Activated naive CD8-positive, alpha-beta T cell (primary cell): ENCODE results near the gene TNFAIP8.

Source experiments
- H3K27ac Mint-ChIP-seq: one replicate; pipeline ENCODE4 v1.8.0; 2021; ENCODE audit warnings: mixed read lengths
- H3K27me3 Mint-ChIP-seq: one replicate; pipeline ENCODE4 v1.8.0; 2021; ENCODE audit warnings: mixed read lengths
- H3K36me3 Mint-ChIP-seq: one replicate; pipeline ENCODE4 v1.8.0; 2021; ENCODE audit warnings: mixed read lengths
- H3K4me1 Mint-ChIP-seq: one replicate; pipeline ENCODE4 v1.8.0; 2021; ENCODE audit warnings: low read depth, mixed read lengths
- H3K4me3 Mint-ChIP-seq: one replicate; pipeline ENCODE4 v1.8.0; 2021; ENCODE audit warnings: mild to moderate bottlenecking, mixed read lengths
- H3K9me3 Mint-ChIP-seq: one replicate; pipeline ENCODE4 v1.8.0; 2021; ENCODE audit warnings: low read depth, mixed read lengths

TNFAIP8 gene

DNA sequence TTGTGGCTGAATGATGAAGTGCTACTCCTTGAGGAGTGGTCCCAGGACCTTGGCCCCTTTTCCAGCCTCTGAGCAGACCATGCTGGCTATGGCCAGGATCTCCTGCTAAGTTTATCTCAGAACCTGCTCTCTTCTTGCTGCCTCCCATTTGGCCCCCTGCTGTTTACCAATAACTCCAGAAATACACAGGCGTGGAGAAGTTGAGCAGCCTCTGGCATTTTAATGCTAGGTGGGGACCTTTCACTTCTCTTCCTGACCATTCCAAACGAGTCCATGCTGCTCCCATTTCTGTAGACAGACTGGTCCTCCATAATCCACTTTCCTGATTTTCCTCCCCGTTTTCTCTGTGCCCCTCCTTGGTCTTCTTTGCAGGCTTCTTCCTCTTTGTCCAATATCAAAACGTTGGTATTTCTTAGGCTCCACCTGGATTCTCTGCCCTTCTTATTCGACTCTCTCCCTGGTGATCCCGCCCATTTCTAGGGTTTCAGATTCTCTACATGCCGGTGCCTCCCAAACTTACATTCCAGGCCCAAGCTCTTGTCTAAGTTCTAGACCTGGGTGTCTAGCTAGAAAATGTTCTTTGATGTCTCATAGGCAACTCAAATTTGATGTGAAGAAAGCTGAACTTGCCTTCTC, 33.4 kb upstream of the TNFAIP8 start:
- Mint-ChIP-seq H3K4me1 (peaks cover 94% of the 10 kb centered on the region), H3K36me3 (peaks cover 17% of the 10 kb centered on the region), H3K27me3 (no peaks in the 10 kb centered on the region), H3K9me3 (no peaks in the 10 kb centered on the region), H3K4me3 (peak overlapping the region; percentile 62), H3K27ac (peak overlapping the region; percentile 95)

DNA sequence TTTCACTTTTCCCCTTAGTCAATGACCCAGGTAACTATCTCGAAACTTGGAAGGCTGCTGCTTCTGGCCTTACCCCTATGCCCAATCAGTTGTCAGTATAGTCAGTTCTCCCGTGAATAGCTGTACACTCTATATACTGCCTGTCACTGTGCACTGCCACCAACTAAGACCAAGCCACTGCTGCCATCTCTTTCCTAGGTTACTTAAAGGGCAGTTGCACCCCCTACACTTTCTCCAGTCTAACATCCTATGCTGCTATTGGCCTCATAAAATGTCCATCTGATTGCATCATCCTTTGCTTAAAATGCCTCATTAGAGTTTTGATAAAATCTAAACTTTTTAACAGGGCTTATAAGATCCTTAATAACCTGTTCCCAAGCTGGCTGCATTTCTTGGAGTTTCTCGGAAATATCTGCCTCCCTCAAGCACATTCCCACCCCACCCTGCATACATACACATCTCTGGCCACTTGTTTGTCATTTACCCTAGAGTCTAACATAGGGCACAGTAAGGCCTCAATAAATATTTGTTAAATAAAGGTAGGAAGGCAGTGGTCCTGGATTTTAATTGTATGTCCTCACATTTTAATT, 32.8 kb upstream of the TNFAIP8 start:
- no peaks in the 10 kb centered on the region for H3K27me3 Mint-ChIP-seq
- H3K4me3 Mint-ChIP-seq, result peak overlapping the region; percentile 17
- peaks cover 94% of the 10 kb centered on the region for H3K4me1 Mint-ChIP-seq
- peak overlapping the region; percentile 95 for H3K27ac Mint-ChIP-seq
- H3K36me3 Mint-ChIP-seq, result peaks cover 17% of the 10 kb centered on the region
- H3K9me3 Mint-ChIP-seq, result no peaks in the 10 kb centered on the region

DNA sequence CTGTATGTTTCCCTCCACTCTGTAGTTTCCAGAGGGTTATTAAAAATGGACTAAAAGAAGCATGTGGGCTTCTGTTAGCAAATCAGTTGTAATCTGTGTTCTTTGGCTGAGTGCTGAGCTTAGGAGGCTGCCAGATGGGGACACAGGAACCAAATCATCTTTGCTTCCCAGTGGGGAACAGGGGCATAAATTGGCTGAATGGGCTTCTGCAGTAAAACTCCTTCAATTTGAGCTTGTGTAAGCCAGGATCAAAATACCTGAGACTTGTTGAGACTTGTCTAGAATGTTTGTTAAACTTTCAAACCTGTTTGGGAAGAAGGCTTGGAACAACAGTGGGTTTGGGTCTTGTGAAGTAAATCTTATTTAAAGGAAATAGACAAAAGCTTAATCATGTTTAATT, 32.2 kb upstream of the TNFAIP8 start:
- Mint-ChIP-seq H3K9me3 (no peaks in the 10 kb centered on the region), H3K4me3 (peak overlapping the region; percentile 48), H3K36me3 (peaks cover 17% of the 10 kb centered on the region), H3K27ac (peak overlapping the region; percentile 95), H3K27me3 (no peaks in the 10 kb centered on the region), H3K4me1 (peaks cover 94% of the 10 kb centered on the region)

DNA sequence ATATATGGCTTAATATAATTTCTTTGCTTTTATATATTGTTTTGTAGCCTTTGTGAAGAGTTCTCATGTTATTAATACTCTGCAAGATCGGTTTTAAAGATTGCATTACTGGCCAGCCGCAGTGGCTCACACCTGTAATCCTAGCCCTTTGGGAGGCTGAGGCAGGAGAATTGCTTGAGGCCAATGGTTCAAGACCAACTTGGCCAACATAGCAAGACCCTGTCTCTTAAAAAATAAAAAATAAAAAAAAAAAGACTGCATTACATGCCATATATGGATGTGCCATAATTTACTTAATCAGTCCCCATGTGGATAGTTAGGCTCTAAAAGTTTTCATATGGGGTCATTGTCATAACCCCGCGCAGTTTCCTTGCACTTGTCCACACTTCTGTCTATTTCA, 31.0 kb upstream of the TNFAIP8 start:
- Mint-ChIP-seq H3K4me3 (no peak overlapping the region), H3K27ac (peak overlapping the region; percentile 95)

DNA sequence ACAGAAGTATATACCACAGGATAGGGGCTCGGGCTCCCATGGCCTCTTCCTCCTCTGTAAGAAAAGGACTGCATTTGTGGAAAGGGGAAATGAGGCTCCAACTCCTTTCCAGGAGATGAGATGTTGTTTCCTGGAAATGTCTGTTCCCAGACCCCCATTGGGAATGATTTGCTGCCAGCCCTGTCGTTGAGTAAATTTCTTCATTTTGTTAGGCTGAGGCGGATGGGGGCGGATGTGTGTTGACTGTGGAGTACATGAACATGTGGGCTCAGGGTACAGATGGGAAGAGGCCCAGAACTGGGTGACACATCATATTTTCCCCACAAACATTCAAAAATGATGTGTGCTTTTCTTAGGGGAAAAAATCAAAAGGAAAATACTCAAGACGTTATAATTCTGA, 28.8 kb upstream of the TNFAIP8 start:
- Mint-ChIP-seq H3K27me3 (no peaks in the 10 kb centered on the region), H3K36me3 (peaks cover 14% of the 10 kb centered on the region), H3K9me3 (no peaks in the 10 kb centered on the region), H3K4me3 (peak overlapping the region; percentile 74), H3K4me1 (peaks cover 94% of the 10 kb centered on the region), H3K27ac (peak overlapping the region; percentile 96)

More for the DNA sequence above, 31.0 kb upstream of the TNFAIP8 start:
- Mint-ChIP-seq H3K36me3 (peaks cover 15% of the 10 kb centered on the region), H3K27me3 (no peaks in the 10 kb centered on the region), H3K9me3 (no peaks in the 10 kb centered on the region), H3K4me1 (peaks cover 94% of the 10 kb centered on the region)

DNA sequence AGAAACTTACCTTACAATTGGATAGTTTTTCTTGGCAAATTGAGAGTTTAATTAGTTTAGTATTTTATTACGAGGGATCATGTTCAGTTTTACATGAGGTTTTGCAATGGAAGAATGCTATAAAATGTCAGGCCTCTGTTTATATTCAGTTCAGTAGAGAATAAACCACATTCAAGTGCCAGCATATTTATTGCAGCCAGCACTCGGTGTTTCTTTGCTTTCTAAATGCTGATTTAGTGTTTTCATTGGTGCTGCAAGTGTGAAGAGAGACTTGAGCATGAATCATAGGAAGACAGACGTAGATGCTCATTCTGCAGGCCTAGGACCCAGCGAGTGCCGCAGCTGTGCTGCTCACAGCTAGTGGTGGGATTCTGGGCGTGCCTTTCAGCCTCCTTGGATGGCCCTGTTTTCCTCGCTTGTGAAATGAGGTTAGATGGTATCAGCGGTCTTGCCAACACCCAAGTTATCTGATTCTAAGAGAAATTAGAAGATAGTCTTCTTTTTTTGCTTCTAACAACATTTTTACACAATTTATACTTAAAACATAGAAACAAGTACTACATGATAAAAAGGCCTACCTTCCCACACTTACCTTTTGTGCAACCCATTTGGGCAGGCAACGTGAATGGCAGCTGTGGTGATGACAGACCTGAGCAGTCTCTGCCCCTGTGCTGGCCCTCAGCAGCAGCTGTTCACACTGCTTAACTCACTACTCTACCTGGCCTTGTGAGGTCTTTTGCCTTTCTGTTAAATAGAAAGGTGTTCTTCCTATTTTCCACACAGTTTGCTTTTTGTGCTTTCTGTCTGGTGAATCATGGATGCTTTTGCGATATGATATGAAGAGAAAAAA, 26.8 kb upstream of the TNFAIP8 start:
- H3K4me3 Mint-ChIP-seq, result peak overlapping the region; percentile 71
- H3K27me3 Mint-ChIP-seq, result no peaks in the 10 kb centered on the region
- H3K36me3 Mint-ChIP-seq, result peaks cover 15% of the 10 kb centered on the region
- peaks cover 94% of the 10 kb centered on the region for H3K4me1 Mint-ChIP-seq
- H3K9me3 Mint-ChIP-seq, result no peaks in the 10 kb centered on the region
- peak overlapping the region; percentile 96 for H3K27ac Mint-ChIP-seq

DNA sequence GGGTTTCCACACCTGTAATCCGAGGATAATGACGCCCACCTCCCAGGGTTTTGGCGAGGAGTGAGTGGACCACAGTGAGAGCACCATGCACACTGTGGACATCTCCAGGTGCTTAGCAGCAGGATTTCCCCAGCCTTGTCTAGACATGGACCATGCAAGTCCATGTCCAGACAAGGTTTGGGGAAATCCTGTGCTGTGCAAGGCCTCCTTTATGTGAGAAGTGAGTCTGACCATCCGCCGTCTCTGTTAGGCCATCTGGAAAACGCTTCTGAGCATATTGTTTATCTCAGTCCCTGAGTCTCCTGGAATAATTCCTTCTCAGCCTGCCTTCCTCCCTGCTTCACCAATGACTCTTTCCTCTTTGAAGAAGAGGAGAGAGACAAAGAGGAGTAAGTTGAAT, 26.2 kb upstream of the TNFAIP8 start:
- Mint-ChIP-seq H3K27me3 (no peaks in the 10 kb centered on the region), H3K9me3 (no peaks in the 10 kb centered on the region), H3K27ac (peak overlapping the region; percentile 96), H3K4me1 (peaks cover 95% of the 10 kb centered on the region), H3K36me3 (peaks cover 16% of the 10 kb centered on the region), H3K4me3 (peak overlapping the region; percentile 71)

DNA sequence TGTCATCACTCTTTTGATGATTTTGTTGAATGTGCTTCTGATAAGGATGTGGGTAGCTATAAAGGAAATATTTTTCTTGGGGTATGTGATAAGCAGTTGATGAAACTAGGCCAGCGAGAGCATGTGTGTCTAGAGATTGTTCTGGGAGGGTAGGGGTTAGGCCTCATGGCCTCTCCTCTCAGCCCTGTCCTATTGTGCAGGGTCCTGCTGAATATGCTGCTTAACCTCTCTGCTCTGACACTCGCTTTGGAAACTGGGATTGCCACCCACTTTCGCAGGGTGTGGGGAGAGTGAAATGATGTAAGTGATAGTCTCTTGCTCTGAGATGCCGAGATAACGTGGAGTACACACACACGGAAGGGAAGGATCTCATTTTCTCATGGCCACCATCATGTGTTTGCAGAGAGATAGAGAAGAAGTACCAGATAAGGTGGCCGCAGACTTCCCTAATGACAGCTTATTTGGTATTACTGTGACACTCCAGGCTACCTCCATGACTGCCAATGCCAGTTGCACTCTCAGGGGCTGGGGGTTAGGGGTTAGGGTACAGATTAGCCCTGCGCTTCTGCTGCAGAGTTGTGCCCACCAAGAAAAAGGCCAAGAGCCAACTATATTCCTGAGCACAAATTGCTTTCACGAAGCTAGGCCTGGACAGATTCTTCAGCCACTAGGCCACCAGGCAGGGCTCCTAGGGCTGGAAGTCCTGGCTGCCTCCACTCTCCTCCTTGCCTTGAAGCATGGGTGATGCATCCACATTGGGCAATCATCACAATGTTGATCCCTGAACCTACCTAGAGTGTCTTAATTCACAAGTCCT, 25.2 kb upstream of the TNFAIP8 start:
- Mint-ChIP-seq H3K36me3 (peaks cover 17% of the 10 kb centered on the region), H3K4me3 (peak overlapping the region; percentile 71), H3K9me3 (no peaks in the 10 kb centered on the region), H3K4me1 (peaks cover 99% of the 10 kb centered on the region), H3K27ac (peak overlapping the region; percentile 96), H3K27me3 (no peaks in the 10 kb centered on the region)

DNA sequence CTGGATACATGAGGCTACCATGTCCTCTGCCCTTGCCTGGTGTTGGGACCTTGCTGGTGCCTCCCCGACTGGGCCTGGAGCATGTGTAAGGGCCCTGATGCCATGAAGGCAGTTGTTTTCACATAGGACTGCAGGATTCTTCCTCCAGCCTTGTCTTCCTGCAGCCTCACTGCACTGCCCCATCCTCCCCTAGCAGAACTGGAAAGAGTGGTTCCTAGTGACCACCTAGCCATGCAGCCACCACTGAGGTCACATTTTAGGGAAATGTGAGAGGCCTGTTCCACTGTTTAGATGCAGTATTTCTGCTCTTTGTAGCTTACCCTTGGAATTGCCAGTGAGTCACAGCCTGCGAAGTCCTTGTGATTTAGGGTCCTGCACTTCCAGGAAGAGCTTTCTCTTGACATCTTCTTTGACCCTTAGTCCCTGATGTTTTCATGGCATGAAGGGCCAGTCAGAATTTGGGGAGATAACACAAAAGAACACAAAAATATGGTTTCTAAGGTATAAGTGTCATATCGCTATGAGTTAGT, 24.2 kb upstream of the TNFAIP8 start:
- H3K4me3 Mint-ChIP-seq, result peak overlapping the region; percentile 71
- H3K27ac Mint-ChIP-seq, result peak overlapping the region; percentile 96
- no peaks in the 10 kb centered on the region for H3K9me3 Mint-ChIP-seq
- H3K27me3 Mint-ChIP-seq, result no peaks in the 10 kb centered on the region
- H3K4me1 Mint-ChIP-seq, result peaks cover 99% of the 10 kb centered on the region
- peaks cover 8% of the 10 kb centered on the region for H3K36me3 Mint-ChIP-seq

DNA sequence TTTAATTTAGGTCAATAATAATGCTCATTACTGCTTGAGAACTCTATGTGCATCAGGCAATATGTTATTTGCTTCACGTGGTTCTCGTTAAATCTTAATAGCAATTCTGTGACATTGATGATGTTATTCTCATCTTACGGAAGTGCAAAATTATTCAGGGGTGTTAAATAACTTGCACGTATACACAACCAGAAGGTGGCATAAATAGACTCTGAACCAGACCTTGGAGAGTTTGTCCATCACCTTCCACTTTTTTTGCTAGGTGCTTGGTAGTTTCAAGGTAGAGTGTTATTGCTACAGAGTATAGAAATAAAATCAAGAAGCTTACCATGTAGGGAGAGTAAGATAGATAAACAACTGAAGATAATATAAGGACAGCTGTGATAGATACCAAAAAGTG, 23.6 kb upstream of the TNFAIP8 start:
- H3K4me3 Mint-ChIP-seq, result peak overlapping the region; percentile 86
- peaks cover 99% of the 10 kb centered on the region for H3K4me1 Mint-ChIP-seq
- H3K27me3 Mint-ChIP-seq, result no peaks in the 10 kb centered on the region
- peak overlapping the region; percentile 96 for H3K27ac Mint-ChIP-seq
- peaks cover 8% of the 10 kb centered on the region for H3K36me3 Mint-ChIP-seq
- H3K9me3 Mint-ChIP-seq, result no peaks in the 10 kb centered on the region

DNA sequence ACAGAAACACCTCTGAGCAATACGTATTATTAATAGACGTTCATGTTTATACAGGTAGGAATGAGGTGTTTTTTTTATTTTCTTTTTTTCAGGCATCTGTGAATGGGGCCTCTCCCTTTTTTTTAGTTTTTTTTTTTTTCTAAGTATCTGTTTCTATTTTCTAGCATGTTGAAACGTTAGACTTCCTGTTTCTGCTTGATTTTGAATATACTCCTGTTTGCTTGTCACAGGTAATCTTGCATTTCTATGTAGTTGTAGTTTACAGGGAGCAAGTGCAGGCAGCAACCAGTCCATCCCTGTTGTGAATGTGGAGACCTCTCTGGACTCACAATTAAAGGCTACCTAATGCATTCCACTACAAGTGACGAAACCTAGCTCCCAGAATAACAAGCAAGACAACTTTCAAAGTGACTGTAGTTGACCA, 22.8 kb upstream of the TNFAIP8 start:
- peak overlapping the region; percentile 86 for H3K4me3 Mint-ChIP-seq
- H3K27ac Mint-ChIP-seq, result peak overlapping the region; percentile 96
- peaks cover 8% of the 10 kb centered on the region for H3K36me3 Mint-ChIP-seq
- H3K9me3 Mint-ChIP-seq, result no peaks in the 10 kb centered on the region
- H3K27me3 Mint-ChIP-seq, result no peaks in the 10 kb centered on the region
- peaks cover 100% of the 10 kb centered on the region for H3K4me1 Mint-ChIP-seq

DNA sequence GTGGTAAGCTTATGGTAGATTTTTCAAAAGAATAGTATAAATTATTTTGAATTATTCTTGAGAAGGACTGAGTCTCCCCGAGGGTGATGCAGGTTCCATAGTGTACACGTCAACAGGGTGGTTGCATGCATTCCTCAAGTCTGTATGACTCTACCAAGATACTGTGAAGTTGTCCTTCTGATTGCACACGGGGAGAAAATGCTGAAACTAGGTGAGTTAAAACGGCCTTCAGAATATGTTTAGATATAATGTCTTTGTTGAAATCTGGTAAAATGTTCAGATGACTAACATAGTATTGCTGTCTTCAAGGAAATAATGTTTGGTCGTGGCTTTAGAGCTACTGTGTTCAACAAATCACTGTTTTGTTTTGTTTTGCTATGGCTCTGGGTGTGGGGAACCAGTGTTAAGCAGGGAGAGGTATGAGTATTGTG, 22.4 kb upstream of the TNFAIP8 start:
- Mint-ChIP-seq H3K36me3 (peaks cover 8% of the 10 kb centered on the region), H3K4me3 (peak overlapping the region; percentile 86), H3K4me1 (peaks cover 100% of the 10 kb centered on the region)

DNA sequence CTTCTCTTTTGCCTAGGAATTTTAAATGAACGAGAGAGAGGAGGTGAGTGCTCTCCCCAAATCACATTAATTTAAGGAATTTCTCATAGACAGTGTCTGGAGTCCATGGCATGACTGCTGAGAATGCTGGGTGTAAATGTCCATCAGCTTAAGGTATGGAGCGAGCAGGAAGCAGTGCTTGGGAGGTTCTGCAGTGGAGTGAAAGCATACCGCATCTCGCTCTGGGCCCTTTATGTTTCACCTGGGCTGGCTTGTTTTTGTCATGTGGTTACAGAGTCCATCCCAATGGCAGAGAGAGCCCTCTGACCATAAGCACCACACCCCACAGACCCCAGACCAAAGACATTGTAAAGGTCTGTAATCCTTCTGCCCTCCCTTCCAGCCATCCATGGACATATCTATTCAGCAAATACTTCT, 20.6 kb upstream of the TNFAIP8 start:
- Mint-ChIP-seq H3K27ac (peak overlapping the region; percentile 96), H3K27me3 (no peaks in the 10 kb centered on the region), H3K4me1 (peaks cover 100% of the 10 kb centered on the region), H3K9me3 (no peaks in the 10 kb centered on the region), H3K36me3 (peaks cover 8% of the 10 kb centered on the region), H3K4me3 (peak overlapping the region; percentile 86)

More for the DNA sequence above, 22.4 kb upstream of the TNFAIP8 start:
- Mint-ChIP-seq H3K27ac (peak overlapping the region; percentile 96), H3K9me3 (no peaks in the 10 kb centered on the region), H3K27me3 (no peaks in the 10 kb centered on the region)

DNA sequence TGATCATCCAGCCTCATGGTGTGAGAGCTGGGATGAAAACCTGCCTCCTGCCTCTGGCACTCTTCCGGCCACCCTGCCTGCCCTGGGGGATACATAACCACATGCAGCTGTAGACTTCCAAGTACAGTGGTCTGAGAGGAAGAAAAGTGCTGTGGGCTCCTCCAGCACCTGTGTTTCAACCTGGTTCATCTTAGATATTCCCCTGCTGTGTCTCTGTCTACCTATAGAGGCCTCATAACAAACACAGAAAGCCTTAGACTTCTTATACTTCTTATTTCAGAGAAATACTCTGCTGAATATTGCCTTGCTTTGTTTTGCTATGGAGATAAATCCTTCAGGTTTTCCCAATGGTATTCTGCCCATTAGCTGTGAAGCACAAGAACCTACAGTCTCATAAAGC, 19.6 kb upstream of the TNFAIP8 start:
- peak overlapping the region; percentile 96 for H3K27ac Mint-ChIP-seq
- H3K4me3 Mint-ChIP-seq, result peak overlapping the region; percentile 86
- peaks cover 100% of the 10 kb centered on the region for H3K4me1 Mint-ChIP-seq
- H3K36me3 Mint-ChIP-seq, result peaks cover 5% of the 10 kb centered on the region
- no peaks in the 10 kb centered on the region for H3K27me3 Mint-ChIP-seq
- H3K9me3 Mint-ChIP-seq, result no peaks in the 10 kb centered on the region
